Mononuclear cell (primary cell): ENCODE results near the gene SLCO4A1. TPM values are rescaled to one million over a fixed set of nuclear protein-coding genes. Genes with fewer than 3 reads are reported as not detected.

Experiments
- H3K27me3 ChIP-seq: 2 replicates; pipeline ENCODE4 v1.6.0; 2011; ENCODE audit warnings: low read length, control low read depth; ENCODE audit not compliant: insufficient read depth
- H3K4me1 ChIP-seq: 2 replicates; pipeline ENCODE4 v1.5.1; 2011; ENCODE audit warnings: mild to moderate bottlenecking, low read length, control low read depth; ENCODE audit not compliant: insufficient read depth
- H3K4me3 ChIP-seq: 2 replicates; pipeline ENCODE4 v1.5.1; 2011; ENCODE audit warnings: mild to moderate bottlenecking, low read length, moderate library complexity
- H3K9me3 ChIP-seq: 2 replicates; pipeline ENCODE4 v1.5.1; 2011; ENCODE audit warnings: low read depth, mild to moderate bottlenecking, control low read depth, low read length
- total RNA-seq: library from RNA; depleted of rRNA; stranded (reverse); fragments of >200 nt; gene quantifications from one replicate; pipeline ENCODE4 v1.2.3, GENCODE V29; 2012

Gene SLCO4A1
- total RNA-seq, 1 donor: 0.73 TPM

- Histone ChIP-seq H3K4me1 (peaks cover 22% of the 10 kb centered on the region), H3K9me3 (no peaks in the 10 kb centered on the region), H3K27me3 (peaks cover 3% of the 10 kb centered on the region), H3K4me3 (no peak overlapping the region)
Measured at GRCh38 chr20:62703853-62704228, 61.5 kb downstream of the SLCO4A1 start.

GRCh38 chr20:62704341-62704948, 62.1 kb downstream of the SLCO4A1 start:
- Histone ChIP-seq H3K4me3 (no peak overlapping the region), H3K27me3 (peaks cover 8% of the 10 kb centered on the region), H3K4me1 (peaks cover 26% of the 10 kb centered on the region), H3K9me3 (no peaks in the 10 kb centered on the region)

- no peak overlapping the region for H3K4me3 ChIP-seq
- H3K27me3 ChIP-seq: peaks cover 12% of the 10 kb centered on the region
Measured at GRCh38 chr20:62705627-62706026, 63.3 kb downstream of the SLCO4A1 start.

GRCh38 chr20:62706344-62706743, 64.0 kb downstream of the SLCO4A1 start:
- peaks cover 12% of the 10 kb centered on the region for H3K27me3 ChIP-seq
- no peak overlapping the region for H3K4me3 ChIP-seq
- peaks cover 43% of the 10 kb centered on the region for H3K4me1 ChIP-seq

More at GRCh38 chr20:62705627-62706026, 63.3 kb downstream of the SLCO4A1 start:
- Histone ChIP-seq H3K9me3 (no peaks in the 10 kb centered on the region), H3K4me1 (peaks cover 36% of the 10 kb centered on the region)

GRCh38 chr20:62706857-62707256, 64.6 kb downstream of the SLCO4A1 start:
- no peaks in the 10 kb centered on the region for H3K9me3 ChIP-seq
- peaks cover 43% of the 10 kb centered on the region for H3K4me1 ChIP-seq
- peaks cover 12% of the 10 kb centered on the region for H3K27me3 ChIP-seq
- no peak overlapping the region for H3K4me3 ChIP-seq

More at GRCh38 chr20:62706344-62706743, 64.0 kb downstream of the SLCO4A1 start:
- H3K9me3 ChIP-seq: no peaks in the 10 kb centered on the region

- Histone ChIP-seq H3K27me3 (peaks cover 12% of the 10 kb centered on the region), H3K4me3 (no peak overlapping the region), H3K4me1 (peaks cover 43% of the 10 kb centered on the region), H3K9me3 (no peaks in the 10 kb centered on the region)
Measured at GRCh38 chr20:62707276-62707920, 65.1 kb downstream of the SLCO4A1 start.

GRCh38 chr20:62707921-62708521, 65.7 kb downstream of the SLCO4A1 start:
- H3K4me1 ChIP-seq: peaks cover 43% of the 10 kb centered on the region
- H3K4me3 ChIP-seq: no peak overlapping the region
- H3K27me3 ChIP-seq: peaks cover 12% of the 10 kb centered on the region
- H3K9me3 ChIP-seq: no peaks in the 10 kb centered on the region

GRCh38 chr20:62708591-62709536, 66.6 kb downstream of the SLCO4A1 start, which contains the start of gene NTSR1:
Gene NTSR1 (plus strand): TSS chr20:62708836. CDS start chr20:62709208, 372 bp downstream.
- no peaks in the 10 kb centered on the region for H3K9me3 ChIP-seq
- H3K27me3 ChIP-seq: peaks cover 12% of the 10 kb centered on the region
- H3K4me3 ChIP-seq: no peak within 1 kb of the TSS
- H3K4me1 ChIP-seq: peaks cover 36% of the 10 kb centered on the region

- H3K4me3 ChIP-seq: no peak overlapping the region
- peaks cover 12% of the 10 kb centered on the region for H3K27me3 ChIP-seq
- H3K4me1 ChIP-seq: peaks cover 30% of the 10 kb centered on the region
Measured at GRCh38 chr20:62709537-62709905, 67.2 kb downstream of the SLCO4A1 start.

GRCh38 chr20:62710221-62710885, 68.0 kb downstream of the SLCO4A1 start:
- peaks cover 12% of the 10 kb centered on the region for H3K27me3 ChIP-seq
- no peaks in the 10 kb centered on the region for H3K9me3 ChIP-seq
- H3K4me3 ChIP-seq: no peak overlapping the region
- H3K4me1 ChIP-seq: peaks cover 25% of the 10 kb centered on the region

More at GRCh38 chr20:62709537-62709905, 67.2 kb downstream of the SLCO4A1 start:
- no peaks in the 10 kb centered on the region for H3K9me3 ChIP-seq

- peaks cover 12% of the 10 kb centered on the region for H3K27me3 ChIP-seq
- H3K4me1 ChIP-seq: peaks cover 25% of the 10 kb centered on the region
- no peak overlapping the region for H3K4me3 ChIP-seq
- H3K9me3 ChIP-seq: no peaks in the 10 kb centered on the region
Measured at GRCh38 chr20:62710886-62711702, 68.8 kb downstream of the SLCO4A1 start.

- Histone ChIP-seq H3K9me3 (no peaks in the 10 kb centered on the region), H3K27me3 (peaks cover 12% of the 10 kb centered on the region), H3K4me3 (no peak overlapping the region), H3K4me1 (peaks cover 28% of the 10 kb centered on the region)
Measured at GRCh38 chr20:62711703-62712101, 69.4 kb downstream of the SLCO4A1 start.

- Histone ChIP-seq H3K4me3 (no peak overlapping the region), H3K4me1 (peaks cover 30% of the 10 kb centered on the region), H3K9me3 (no peaks in the 10 kb centered on the region), H3K27me3 (peaks cover 12% of the 10 kb centered on the region)
Measured at GRCh38 chr20:62712606-62713005, 70.3 kb downstream of the SLCO4A1 start.
